Astrocyte (in vitro differentiated cells and primary cell): ENCODE data around the gene EIF1AY.

Experiments used
- EZH2 ChIP-seq: IDR thresholded peaks from 2 replicates; pipeline ENCODE4 v1.6.1; 2012; ENCODE audit warnings: mild to moderate bottlenecking, low read length, inconsistent platforms; ENCODE audit not compliant: insufficient read depth
- TF ChIP-seq, protein P1 (sequence below): IDR thresholded peaks from 2 replicates; pipeline ENCODE4 v1.5.1; 2011; ENCODE audit warnings: low read depth, mild to moderate bottlenecking, inconsistent platforms, low read length, moderate library complexity; ENCODE audit not compliant: insufficient read depth

DNA sequence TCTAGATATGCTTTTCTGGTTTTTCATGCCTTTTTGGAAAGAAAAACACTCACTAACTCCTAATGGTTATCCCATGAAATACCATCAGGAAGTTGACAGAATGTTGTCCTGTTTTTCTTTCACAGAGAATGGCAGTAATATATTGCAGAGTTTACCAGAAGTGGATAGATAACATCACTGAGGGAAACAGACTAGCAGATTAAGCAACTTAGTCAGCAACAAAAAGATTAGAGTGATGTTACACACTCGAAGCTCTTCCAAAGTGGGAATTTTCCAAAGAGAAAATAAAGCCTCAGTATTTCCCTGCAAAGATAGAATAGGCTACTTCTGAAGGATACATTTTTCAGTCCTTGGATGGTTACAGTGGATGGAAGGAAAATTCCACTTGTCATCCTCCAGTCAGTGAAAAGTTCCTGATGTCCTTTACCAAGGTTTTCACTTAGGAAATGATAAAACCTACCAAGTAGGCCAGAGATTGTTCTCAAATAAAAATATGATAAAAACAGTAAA lies 31.1 kb upstream of the EIF1AY start:
- TF ChIP-seq EZH2, result no peak
- TF ChIP-seq, protein P1, sequence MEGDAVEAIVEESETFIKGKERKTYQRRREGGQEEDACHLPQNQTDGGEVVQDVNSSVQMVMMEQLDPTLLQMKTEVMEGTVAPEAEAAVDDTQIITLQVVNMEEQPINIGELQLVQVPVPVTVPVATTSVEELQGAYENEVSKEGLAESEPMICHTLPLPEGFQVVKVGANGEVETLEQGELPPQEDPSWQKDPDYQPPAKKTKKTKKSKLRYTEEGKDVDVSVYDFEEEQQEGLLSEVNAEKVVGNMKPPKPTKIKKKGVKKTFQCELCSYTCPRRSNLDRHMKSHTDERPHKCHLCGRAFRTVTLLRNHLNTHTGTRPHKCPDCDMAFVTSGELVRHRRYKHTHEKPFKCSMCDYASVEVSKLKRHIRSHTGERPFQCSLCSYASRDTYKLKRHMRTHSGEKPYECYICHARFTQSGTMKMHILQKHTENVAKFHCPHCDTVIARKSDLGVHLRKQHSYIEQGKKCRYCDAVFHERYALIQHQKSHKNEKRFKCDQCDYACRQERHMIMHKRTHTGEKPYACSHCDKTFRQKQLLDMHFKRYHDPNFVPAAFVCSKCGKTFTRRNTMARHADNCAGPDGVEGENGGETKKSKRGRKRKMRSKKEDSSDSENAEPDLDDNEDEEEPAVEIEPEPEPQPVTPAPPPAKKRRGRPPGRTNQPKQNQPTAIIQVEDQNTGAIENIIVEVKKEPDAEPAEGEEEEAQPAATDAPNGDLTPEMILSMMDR, result no peak
